H1 (cell line): Measurements from ENCODE around the gene DNAL1. TPM values are rescaled to one million over a fixed set of nuclear protein-coding genes. Genes with fewer than 3 reads are reported as not detected.

Experiments
- CTCF ChIA-PET: fragments of 300-600 bp; sonication (Branson Sonifier 250); formaldehyde crosslinking; loops from one replicate; lab custom pipeline; 2021; ENCODE audit not compliant: partially characterized antibody; lab: Charles Lee
- POLR2A ChIA-PET: fragments of 300-600 bp; sonication (Branson Sonifier 250); formaldehyde crosslinking; loops from one replicate; lab custom pipeline; 2021; ENCODE audit warnings: inconsistent platforms; ENCODE audit not compliant: partially characterized antibody; lab: Charles Lee
- DNase-seq, 2 experiments: peaks; one replicate each; pipeline versions ENCODE4 v3.0.0 to v3.0.0-alpha.2; 2010 to 2022; ENCODE audit warnings: low spot score in 2 of 2, low read depth in 1 of 2, mixed read lengths in 1 of 2
- FAIRE-seq: peaks from 2 replicates; lab custom pipeline; 2011; peaks lifted over from hg19 to GRCh38; lab: Jason Lieb, UNC
- H2AFZ ChIP-seq: 2 replicates; pipeline ENCODE4 v1.8.1; 2012; ENCODE audit warnings: low read length, inconsistent platforms
- H2AK5ac ChIP-seq: 2 replicates; pipeline ENCODE4 v1.6.1; 2013; ENCODE audit warnings: low read depth, low read length
- H2BK120ac ChIP-seq: replicated peaks from 2 replicates; pipeline ENCODE3; 2013; ENCODE audit warnings: low read depth, low read length, inconsistent platforms
- H2BK12ac ChIP-seq: 2 replicates; pipeline ENCODE4 v1.6.1; 2013; ENCODE audit warnings: low read depth, low read length
- H2BK15ac ChIP-seq: 2 replicates; pipeline ENCODE4 v1.6.1; 2013; ENCODE audit warnings: low read length
- H2BK20ac ChIP-seq: 2 replicates; pipeline ENCODE4 v1.6.1; 2013; ENCODE audit warnings: low read length
- H2BK5ac ChIP-seq: 2 replicates; pipeline ENCODE4 v1.6.1; 2013; ENCODE audit warnings: low read depth, low read length
- H3K14ac ChIP-seq: 2 replicates; pipeline ENCODE4 v1.6.1; 2013; ENCODE audit warnings: inconsistent platforms; ENCODE audit not compliant: insufficient read length
- H3K18ac ChIP-seq: 2 replicates; pipeline ENCODE4 v1.6.1; 2013; ENCODE audit warnings: low read length; ENCODE audit errors: extremely low read depth
- H3K23ac ChIP-seq: 2 replicates; pipeline ENCODE4 v1.6.1; 2013; ENCODE audit warnings: inconsistent platforms; ENCODE audit not compliant: insufficient read length
- H3K23me2 ChIP-seq: 2 replicates; pipeline ENCODE4 v1.6.1; 2013; ENCODE audit warnings: low read depth, low read length
- H3K27ac ChIP-seq: 2 replicates; pipeline ENCODE4 v1.6.1; 2011; ENCODE audit warnings: low read depth, low read length, inconsistent platforms
- H3K27me3 ChIP-seq, 4 experiments: replicated peaks in 1 of 4; 1 replicate in 1 of 4; 2 replicates in 3 of 4; pipeline versions ENCODE4 v1.6.1 to v1.8.1; 2011 to 2013; ENCODE audit warnings: low read length in 3 of 4, mild to moderate bottlenecking in 3 of 4, inconsistent platforms in 2 of 4, mixed read lengths in 2 of 4, moderate library complexity in 1 of 4; ENCODE audit not compliant: control insufficient read depth in 3 of 4, insufficient read depth in 3 of 4; ENCODE audit errors: extremely low read depth in 1 of 4
- H3K36me3 ChIP-seq, 4 experiments: 2 replicates each; pipeline versions ENCODE4 v1.6.1 to v1.8.1; 2011 to 2013; ENCODE audit warnings: mild to moderate bottlenecking in 4 of 4, low read length in 3 of 4, moderate library complexity in 2 of 4, control low read depth in 1 of 4, inconsistent platforms in 1 of 4; ENCODE audit not compliant: insufficient read depth in 4 of 4, control insufficient read depth in 2 of 4
- H3K4ac ChIP-seq: replicated peaks from 2 replicates; pipeline ENCODE3; 2013; ENCODE audit warnings: low read length, low read depth, mixed read lengths, inconsistent platforms; ENCODE audit not compliant: insufficient read length
- H3K4me1 ChIP-seq, 4 experiments: replicated peaks in 1 of 4; 1 replicate in 1 of 4; 2 replicates in 3 of 4; pipeline versions ENCODE4 v1.6.1 to v1.8.1; 2011 to 2013; ENCODE audit warnings: low read length in 3 of 4, inconsistent platforms in 2 of 4, mixed read lengths in 1 of 4; ENCODE audit not compliant: insufficient read depth in 4 of 4, control insufficient read depth in 3 of 4
- H3K4me2 ChIP-seq, 2 experiments: 2 replicates each; pipeline versions ENCODE4 v1.6.1 to v1.8.1; 2011 to 2013; ENCODE audit warnings: low read depth in 2 of 2, low read length in 2 of 2, control low read depth in 1 of 2, inconsistent platforms in 1 of 2, mild to moderate bottlenecking in 1 of 2; ENCODE audit not compliant: insufficient read depth in 1 of 2
- H3K4me3 ChIP-seq, 4 experiments: fragments of 200-600, 300-600 bp in 1 of 4; sonication (generic), shearing (Covaris generic), sonication (Bioruptor Twin) in 1 of 4; 2 replicates each; pipeline versions ENCODE4 v1.5.1 to v1.8.1; 2011 to 2016; ENCODE audit warnings: low read length in 4 of 4, low read depth in 3 of 4, control low read depth in 2 of 4, inconsistent platforms in 2 of 4, mild to moderate bottlenecking in 2 of 4, mixed read lengths in 1 of 4, moderate library complexity in 1 of 4; ENCODE audit not compliant: insufficient read depth in 2 of 4; ENCODE audit errors: extremely low read depth in 1 of 4
- H3K56ac ChIP-seq: replicated peaks from 2 replicates; pipeline ENCODE3; 2013; ENCODE audit warnings: low read depth, mild to moderate bottlenecking, mixed read lengths, low read length, inconsistent platforms; ENCODE audit not compliant: insufficient read length
- H3K79me1 ChIP-seq: 2 replicates; pipeline ENCODE4 v1.6.1; 2013; ENCODE audit warnings: low read depth, low read length, control low read depth
- H3K79me2 ChIP-seq, 2 experiments: 2 replicates each; pipeline versions ENCODE4 v1.6.1 to v1.8.1; 2012 to 2013; ENCODE audit warnings: low read length in 2 of 2, mild to moderate bottlenecking in 2 of 2, inconsistent platforms in 1 of 2; ENCODE audit not compliant: insufficient read depth in 2 of 2, control insufficient read depth in 1 of 2
- H3K9ac ChIP-seq, 4 experiments: replicated peaks in 1 of 4; 1 replicate in 1 of 4; 2 replicates in 3 of 4; pipeline versions ENCODE4 v1.6.1 to v1.8.1; 2011 to 2013; ENCODE audit warnings: low read depth in 3 of 4, low read length in 3 of 4, control low read depth in 2 of 4, mild to moderate bottlenecking in 2 of 4, moderate library complexity in 2 of 4, inconsistent platforms in 1 of 4; ENCODE audit errors: extremely low read depth in 1 of 4
- H3K9me3 ChIP-seq, 2 experiments: 2 replicates each; pipeline versions ENCODE4 v1.6.1 to v1.8.1; 2012 to 2013; ENCODE audit warnings: mild to moderate bottlenecking in 2 of 2, moderate library complexity in 2 of 2, control low read depth in 1 of 2, inconsistent platforms in 1 of 2, low read depth in 1 of 2, low read length in 1 of 2, mixed read lengths in 1 of 2; ENCODE audit not compliant: insufficient read depth in 2 of 2
- H4K20me1 ChIP-seq, 2 experiments: replicated peaks in 1 of 2; 2 replicates each; pipeline versions ENCODE3 to v1.8.1; 2011 to 2013; ENCODE audit warnings: inconsistent platforms in 2 of 2, low read length in 2 of 2, mild to moderate bottlenecking in 1 of 2; ENCODE audit not compliant: insufficient read depth in 2 of 2, control insufficient read depth in 1 of 2
- H4K5ac ChIP-seq: 2 replicates; pipeline ENCODE4 v1.6.1; 2013; ENCODE audit warnings: low read length, low read depth, mixed read lengths, inconsistent platforms; ENCODE audit not compliant: insufficient read length
- H4K8ac ChIP-seq: 2 replicates; pipeline ENCODE4 v1.8.0; 2013; ENCODE audit warnings: mild to moderate bottlenecking, moderate library complexity, low read length, inconsistent platforms; ENCODE audit not compliant: insufficient read depth; ENCODE audit errors: extremely low read depth
- H4K91ac ChIP-seq: replicated peaks from 2 replicates; pipeline ENCODE3; 2013; ENCODE audit warnings: low read length, mixed read lengths, inconsistent platforms; ENCODE audit not compliant: insufficient read length
- BACH1 ChIP-seq: IDR thresholded peaks from 2 replicates; pipeline ENCODE4 v1.6.1; 2012; ENCODE audit warnings: low read length, improper control_type of control experiment
- EGR1 ChIP-seq: IDR thresholded peaks from 2 replicates; pipeline ENCODE4 v1.6.1; 2011; ENCODE audit warnings: low read depth, low read length, borderline replicate concordance
- KDM1A ChIP-seq: fragments of 200-600, 300-600 bp; sonication (generic); IDR thresholded peaks from 2 replicates; pipeline ENCODE4 v1.7.1; 2016; ENCODE audit warnings: mild to moderate bottlenecking, low read length, borderline replicate concordance
- POLR2AphosphoS5 ChIP-seq: IDR thresholded peaks from 2 replicates; pipeline ENCODE4 v1.6.1; 2011; ENCODE audit warnings: low read depth, low read length
- RBBP5 ChIP-seq: IDR thresholded peaks from 2 replicates; pipeline ENCODE4 v1.7.1; 2012; ENCODE audit warnings: low read depth, mild to moderate bottlenecking, inconsistent platforms, low read length, moderate library complexity, borderline replicate concordance
- SAP30 ChIP-seq: fragments of 300-600 bp; sonication (generic); IDR thresholded peaks from 2 replicates; pipeline ENCODE4 v1.7.1; 2012; ENCODE audit warnings: low read length, moderate library complexity, mild to moderate bottlenecking, inconsistent platforms; ENCODE audit not compliant: insufficient read depth, insufficient replicate concordance
- WGBS, 2 experiments: shearing (Covaris generic) in 1 of 2; methylation state at CpG; one replicate each; pipeline versions ENCODE4 v1.1.6 to v1.1.7; 2013 to 2015; ENCODE audit warnings: low lambda C conversion rate in 2 of 2, mixed read lengths in 2 of 2, inconsistent platforms in 1 of 2, low coverage in 1 of 2, missing lambda C conversion rate in 1 of 2; ENCODE audit not compliant: insufficient replicate concordance in 2 of 2, insufficient coverage in 1 of 2, insufficient read length in 1 of 2; ENCODE audit errors: extremely low coverage in 1 of 2, missing lambda C conversion rate in 1 of 2; 5-methylcytosine and 5-hydroxymethylcytosine counted together
- polyA plus RNA-seq, 7 experiments: library from polyadenylated mRNA; depleted of rRNA in 3 of 7; stranded (reverse) in 5 of 7; unstranded in 2 of 7; fragments of >200 nt in 5 of 7; fragments of 200-250 nt in 2 of 7; gene quantifications; 1 replicate in 5 of 7; 2 replicates in 1 of 7; 4 replicates in 1 of 7; pipeline versions ENCODE4 v1.2.1 to v1.2.3, GENCODE V29; 2011 to 2013; ENCODE audit warnings: missing spikeins in 2 of 7, mixed read lengths in 2 of 7
- total RNA-seq: library from RNA; stranded (reverse); fragmentation: NEBNext Ultra II Directional; extraction: Animal tissue kit (Norgen Biotek cat#: 25700); gene quantifications from 2 replicates; pipeline ENCODE4 v1.2.1, GENCODE V29; 2021

The DNAL1 gene
- total and polyA plus RNA-seq, 2 of the 8 experiments (the other 6 are each of a cell fraction or from before 2014, with no cell fraction given), result 2.8 to 16.8 TPM

- H4K8ac ChIP-seq, result no peak overlapping the region
- H2AK5ac ChIP-seq, result no peak overlapping the region
- FAIRE-seq (no peak), DNase-seq (no peak)
- H3K27me3 ChIP-seq, result no peaks in the 10 kb centered on the region
- H2BK15ac ChIP-seq, result no peak overlapping the region
- H3K4me2 ChIP-seq, result no peak overlapping the region
- no peak overlapping the region for H2BK12ac ChIP-seq
- no peak overlapping the region for H3K9ac ChIP-seq
- no peak overlapping the region for H2BK120ac ChIP-seq
- H3K36me3 ChIP-seq, result no peaks in the 10 kb centered on the region
- H3K23me2 ChIP-seq, result no peaks in the 10 kb centered on the region
- no peak overlapping the region for H2BK5ac ChIP-seq
- ChIA-PET CTCF (interaction anchor here (0.6 to 12.5 kb wide), 9 partner anchors 7 to 189 kb away, joined by 3 to 198 read pairs (median 4); a partner anchor contains a TSS), POLR2A (interaction anchor here (1.2 kb wide), 1 partner anchor 10 kb away, joined by 4 read pairs; no protein-coding TSS in a partner anchor)
- H3K14ac ChIP-seq, result no peak overlapping the region
- no peak overlapping the region for H3K4ac ChIP-seq
- no peak overlapping the region for H3K4me3 ChIP-seq
- no peak overlapping the region for H4K5ac ChIP-seq
- 94% methylated on average over 5 of the region's 6 CpGs; no CpG with 5 or more reads in 1 of the 2 experiments for WGBS, 2 experiments
- no peak overlapping the region for H3K23ac ChIP-seq
- no peaks in the 10 kb centered on the region for H3K9me3 ChIP-seq
- H2AFZ ChIP-seq, result no peak overlapping the region
- no peak overlapping the region for H2BK20ac ChIP-seq
- H3K27ac ChIP-seq, result no peak overlapping the region
- peaks cover 17% of the 10 kb centered on the region for H3K79me1 ChIP-seq
- no peak overlapping the region for H3K18ac ChIP-seq
- peaks cover 13 to 29% (median 17%) of the 10 kb centered on the region in 4 experiments for H3K4me1 ChIP-seq
- peaks cover 5 to 9% of the 10 kb centered on the region in 2 experiments for H4K20me1 ChIP-seq
- H3K79me2 ChIP-seq, result peaks cover 0 to 59% of the 10 kb centered on the region in 2 experiments; a peak in 3 of 4 replicates
- H4K91ac ChIP-seq, result no peak overlapping the region
- H3K56ac ChIP-seq, result no peak overlapping the region
- no peak for TF ChIP-seq EGR1
- no peak for TF ChIP-seq KDM1A
- TF ChIP-seq SAP30, result no peak
- no peak for TF ChIP-seq BACH1
- no peak for TF ChIP-seq RBBP5
- no peak for TF ChIP-seq POLR2AphosphoS5
Observed at GRCh38 chr14:73748858-73749357, 104.1 kb downstream of the DNAL1 start.
